ENCODE data around the gene AK9.
"Not testable (repeated sequence)": the region's sequence is repeated elsewhere in the genome, so short reads cannot be mapped to it uniquely, and the experiment has no call there.

The AK9 gene

GRCh38 chr6:109695468-109695867, 4.5 kb upstream of the AK9 start:
- Histone ChIP-seq H3K9ac (ENCODE audit: low read length) (peak overlapping the region; percentile 10), H3K27me3 (replicated peaks; ENCODE audit: control insufficient read depth, insufficient read depth, low read length) (no peaks in the 10 kb centered on the region), H3K9me3 (ENCODE audit: control insufficient read depth, low read length) (no peaks in the 10 kb centered on the region), H3K36me3 (ENCODE audit: control insufficient read depth, insufficient read depth, low read length, severe bottlenecking) (no peaks in the 10 kb centered on the region), H3K4me3 (ENCODE audit: low read length) (no peak overlapping the region), H3K4me1 (ENCODE audit: control insufficient read depth, insufficient read depth, low read length) (peaks cover 17% of the 10 kb centered on the region)
- no peak for DNase-seq (ENCODE audit: low read depth)

GRCh38 chr6:109693111-109693510, 2.1 kb upstream of the AK9 start:
- Histone ChIP-seq H3K9ac (ENCODE audit: low read length) (no peak overlapping the region), H3K27me3 (replicated peaks; ENCODE audit: control insufficient read depth, insufficient read depth, low read length) (no peaks in the 10 kb centered on the region), H3K9me3 (ENCODE audit: control insufficient read depth, low read length) (no peaks in the 10 kb centered on the region), H3K4me1 (ENCODE audit: control insufficient read depth, insufficient read depth, low read length) (peaks cover 20% of the 10 kb centered on the region), H3K4me3 (ENCODE audit: low read length) (no peak overlapping the region), H3K36me3 (ENCODE audit: control insufficient read depth, insufficient read depth, low read length, severe bottlenecking) (no peaks in the 10 kb centered on the region)
- no peak for DNase-seq (ENCODE audit: low read depth)

- H3K9me3 ChIP-seq (ENCODE audit: control insufficient read depth, low read length) = no peaks in the 10 kb centered on the region
- no peaks in the 10 kb centered on the region for H3K36me3 ChIP-seq (ENCODE audit: control insufficient read depth, insufficient read depth, low read length, severe bottlenecking)
- peaks cover 26% of the 10 kb centered on the region for H3K4me1 ChIP-seq (ENCODE audit: control insufficient read depth, insufficient read depth, low read length)
- no peaks in the 10 kb centered on the region for H3K27me3 ChIP-seq (replicated peaks; ENCODE audit: control insufficient read depth, insufficient read depth, low read length)
- no peak for DNase-seq (ENCODE audit: low read depth)
- H3K9ac ChIP-seq (ENCODE audit: low read length) = peak overlapping the region; percentile 92
- H3K4me3 ChIP-seq (ENCODE audit: low read length) = peak overlapping the region; percentile 97
Observed at GRCh38 chr6:109690373-109690736, 647 bp downstream of the AK9 start.

- DNase-seq (ENCODE audit: low read depth) = peak; percentile 54
Observed at GRCh38 chr6:109687271-109687761, 3.7 kb downstream of the AK9 start.

GRCh38 chr6:109686566-109687265, 4.3 kb downstream of the AK9 start:
- no peak overlapping the region for H3K9ac ChIP-seq (ENCODE audit: low read length)
- H3K4me1 ChIP-seq (ENCODE audit: control insufficient read depth, insufficient read depth, low read length) = peaks cover 18% of the 10 kb centered on the region
- DNase-seq (ENCODE audit: low read depth) = no peak
- no peak overlapping the region for H3K4me3 ChIP-seq (ENCODE audit: low read length)
- H3K36me3 ChIP-seq (ENCODE audit: control insufficient read depth, insufficient read depth, low read length, severe bottlenecking) = no peaks in the 10 kb centered on the region
- H3K27me3 ChIP-seq (replicated peaks; ENCODE audit: control insufficient read depth, insufficient read depth, low read length) = no peaks in the 10 kb centered on the region
- H3K9me3 ChIP-seq (ENCODE audit: control insufficient read depth, low read length) = no peaks in the 10 kb centered on the region

More at GRCh38 chr6:109687271-109687761, 3.7 kb downstream of the AK9 start:
- no peaks in the 10 kb centered on the region for H3K9me3 ChIP-seq (ENCODE audit: control insufficient read depth, low read length)
- no peaks in the 10 kb centered on the region for H3K27me3 ChIP-seq (replicated peaks; ENCODE audit: control insufficient read depth, insufficient read depth, low read length)
- H3K9ac ChIP-seq (ENCODE audit: low read length) = no peak overlapping the region
- peaks cover 23% of the 10 kb centered on the region for H3K4me1 ChIP-seq (ENCODE audit: control insufficient read depth, insufficient read depth, low read length)
- H3K36me3 ChIP-seq (ENCODE audit: control insufficient read depth, insufficient read depth, low read length, severe bottlenecking) = no peaks in the 10 kb centered on the region
- H3K4me3 ChIP-seq (ENCODE audit: low read length) = no peak overlapping the region

- not testable (repeated sequence) for H3K9ac ChIP-seq (ENCODE audit: low read length); DNase-seq (ENCODE audit: low read depth); H3K4me3 ChIP-seq (ENCODE audit: low read length); H3K9me3 ChIP-seq (ENCODE audit: control insufficient read depth, low read length); H3K36me3 ChIP-seq (ENCODE audit: control insufficient read depth, insufficient read depth, low read length, severe bottlenecking); H3K27me3 ChIP-seq (replicated peaks; ENCODE audit: control insufficient read depth, insufficient read depth, low read length); H3K4me1 ChIP-seq (ENCODE audit: control insufficient read depth, insufficient read depth, low read length)
Observed at GRCh38 chr6:109678661-109679505, 12.1 kb downstream of the AK9 start.

DNA sequence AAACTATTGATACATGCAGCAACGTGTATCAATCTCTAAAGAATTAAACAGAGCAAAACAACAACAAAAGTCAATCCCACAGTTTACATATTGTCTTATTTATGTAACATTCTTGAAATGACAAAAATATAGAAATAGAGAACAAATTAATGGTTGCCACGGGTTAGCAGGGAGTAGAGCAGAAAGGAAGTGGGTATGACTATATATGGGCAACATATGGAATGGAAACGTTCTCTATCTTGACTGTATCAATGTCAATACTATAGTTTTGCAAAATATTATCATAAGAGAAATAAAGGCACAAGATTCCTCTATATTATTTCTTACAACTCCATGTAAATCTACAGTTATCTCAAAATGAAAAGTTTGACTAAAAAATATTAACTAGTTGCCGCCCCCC, 12.8 kb downstream of the AK9 start:
- no peak for DNase-seq (ENCODE audit: low read depth)
- Histone ChIP-seq H3K9ac (ENCODE audit: low read length) (no peak overlapping the region), H3K27me3 (replicated peaks; ENCODE audit: control insufficient read depth, insufficient read depth, low read length) (no peaks in the 10 kb centered on the region), H3K4me3 (ENCODE audit: low read length) (no peak overlapping the region), H3K36me3 (ENCODE audit: control insufficient read depth, insufficient read depth, low read length, severe bottlenecking) (no peaks in the 10 kb centered on the region), H3K4me1 (ENCODE audit: control insufficient read depth, insufficient read depth, low read length) (no peaks in the 10 kb centered on the region), H3K9me3 (ENCODE audit: control insufficient read depth, low read length) (no peaks in the 10 kb centered on the region)

DNA sequence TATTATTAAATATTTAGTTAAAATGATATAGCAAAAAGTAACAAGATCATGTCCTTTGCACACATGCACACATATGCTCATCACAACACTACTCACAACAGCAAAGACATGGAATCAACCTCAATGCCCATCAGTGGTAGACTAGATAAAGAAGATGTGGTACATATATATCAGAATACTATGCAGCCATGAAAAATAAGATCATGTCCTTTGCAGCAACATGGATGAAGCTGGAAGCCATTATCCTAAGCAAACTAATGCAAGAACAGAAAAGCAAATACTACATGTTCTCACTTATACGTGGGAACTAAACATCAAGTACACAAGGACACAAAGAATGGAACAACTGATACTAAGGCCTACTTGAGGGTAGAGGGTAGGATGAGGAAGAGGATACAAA, 14.3 kb downstream of the AK9 start:
- Histone ChIP-seq H3K9ac (ENCODE audit: low read length) (no peak overlapping the region), H3K4me3 (ENCODE audit: low read length) (no peak overlapping the region), H3K4me1 (ENCODE audit: control insufficient read depth, insufficient read depth, low read length) (peaks cover 4% of the 10 kb centered on the region), H3K27me3 (replicated peaks; ENCODE audit: control insufficient read depth, insufficient read depth, low read length) (no peaks in the 10 kb centered on the region), H3K9me3 (ENCODE audit: control insufficient read depth, low read length) (no peaks in the 10 kb centered on the region), H3K36me3 (ENCODE audit: control insufficient read depth, insufficient read depth, low read length, severe bottlenecking) (no peaks in the 10 kb centered on the region)
- DNase-seq (ENCODE audit: low read depth) = no peak

- H3K9ac ChIP-seq (ENCODE audit: low read length) = no peak overlapping the region
- no peaks in the 10 kb centered on the region for H3K36me3 ChIP-seq (ENCODE audit: control insufficient read depth, insufficient read depth, low read length, severe bottlenecking)
- H3K4me1 ChIP-seq (ENCODE audit: control insufficient read depth, insufficient read depth, low read length) = peaks cover 4% of the 10 kb centered on the region
- no peaks in the 10 kb centered on the region for H3K9me3 ChIP-seq (ENCODE audit: control insufficient read depth, low read length)
- H3K27me3 ChIP-seq (replicated peaks; ENCODE audit: control insufficient read depth, insufficient read depth, low read length) = no peaks in the 10 kb centered on the region
- DNase-seq (ENCODE audit: low read depth) = no peak
- H3K4me3 ChIP-seq (ENCODE audit: low read length) = no peak overlapping the region
Observed at GRCh38 chr6:109672839-109673238, 18.2 kb downstream of the AK9 start.

GRCh38 chr6:109672175-109672574, 18.8 kb downstream of the AK9 start:
- Histone ChIP-seq H3K36me3 (ENCODE audit: control insufficient read depth, insufficient read depth, low read length, severe bottlenecking) (no peaks in the 10 kb centered on the region), H3K27me3 (replicated peaks; ENCODE audit: control insufficient read depth, insufficient read depth, low read length) (no peaks in the 10 kb centered on the region), H3K9me3 (ENCODE audit: control insufficient read depth, low read length) (no peaks in the 10 kb centered on the region), H3K9ac (ENCODE audit: low read length) (no peak overlapping the region), H3K4me3 (ENCODE audit: low read length) (no peak overlapping the region), H3K4me1 (ENCODE audit: control insufficient read depth, insufficient read depth, low read length) (peaks cover 4% of the 10 kb centered on the region)
- no peak for DNase-seq (ENCODE audit: low read depth)

GRCh38 chr6:109671733-109672132, 19.3 kb downstream of the AK9 start:
- Histone ChIP-seq H3K27me3 (replicated peaks; ENCODE audit: control insufficient read depth, insufficient read depth, low read length) (no peaks in the 10 kb centered on the region), H3K4me3 (ENCODE audit: low read length) (no peak overlapping the region), H3K9me3 (ENCODE audit: control insufficient read depth, low read length) (no peaks in the 10 kb centered on the region), H3K4me1 (ENCODE audit: control insufficient read depth, insufficient read depth, low read length) (peaks cover 4% of the 10 kb centered on the region), H3K36me3 (ENCODE audit: control insufficient read depth, insufficient read depth, low read length, severe bottlenecking) (no peaks in the 10 kb centered on the region), H3K9ac (ENCODE audit: low read length) (no peak overlapping the region)
- DNase-seq (ENCODE audit: low read depth) = peak; percentile 54
